GM20431 (cell line): ENCODE data around the gene ANKS1A.
"Not testable (repeated sequence)": the region's sequence is repeated elsewhere in the genome, so short reads cannot be mapped to it uniquely, and the experiment has no call there.

Source experiments
- in situ Hi-C: fragments of 300-500 bp; cut with MseI, MboI; formaldehyde crosslinking; loops from one replicate; pipeline ENCODE4 v1.15.0; 2020; ENCODE audit warnings: low sequenced_read_pairs; ENCODE audit not compliant: unreplicated experiment

Gene ANKS1A

GRCh38 chr6:35088281-35089215 lies 199.5 kb downstream of the ANKS1A start:
- in situ Hi-C loops, result no loop called here

GRCh38 chr6:35089216-35089934 lies 200.3 kb downstream of the ANKS1A start:
- in situ Hi-C loops, result no loop called here

- in situ Hi-C loops, result no loop called here
Observed at GRCh38 chr6:35089935-35090505, 201.0 kb downstream of the ANKS1A start.

GRCh38 chr6:35090734-35091133 lies 201.7 kb downstream of the ANKS1A start:
- in situ Hi-C loops, result no loop called here

DNA sequence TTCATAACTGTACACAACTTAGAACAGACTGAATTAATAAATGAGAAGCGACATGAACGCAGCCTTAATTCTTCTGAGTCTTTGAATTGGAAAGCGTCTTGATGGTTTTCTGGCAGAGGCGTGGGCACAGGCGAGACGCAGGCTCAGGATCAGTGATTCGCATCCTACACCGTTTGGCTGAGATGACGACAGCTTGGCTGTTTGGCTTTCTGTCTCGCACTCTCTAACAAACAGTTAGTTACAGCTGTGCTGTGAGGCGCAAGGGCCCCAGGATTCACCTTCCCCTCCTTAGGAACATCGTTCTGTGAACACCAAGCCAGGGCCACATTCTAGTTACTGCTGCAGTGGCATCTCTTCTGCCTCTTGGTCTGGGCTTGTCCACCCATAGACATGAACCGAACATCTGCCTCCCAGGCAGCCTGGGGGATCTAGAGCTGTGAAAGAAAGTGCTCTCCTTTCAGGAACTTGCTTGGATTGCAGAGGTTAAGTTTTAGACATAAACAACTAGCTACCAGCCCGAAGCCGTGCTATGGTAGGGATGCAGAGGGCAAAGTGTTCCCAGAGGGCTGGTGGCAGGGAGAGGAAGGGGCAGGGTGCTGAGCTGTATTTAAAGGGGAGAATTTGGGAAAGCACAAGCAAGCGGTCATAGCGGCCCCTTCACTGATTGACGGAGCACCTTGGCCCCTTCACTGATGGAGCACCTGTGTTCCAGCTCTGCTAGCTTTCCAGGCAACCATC lies 202.5 kb downstream of the ANKS1A start:
- in situ Hi-C loops, result no loop called here

- in situ Hi-C loops, result no loop called here
Observed at GRCh38 chr6:35092362-35093117, 203.5 kb downstream of the ANKS1A start.

- in situ Hi-C loops, result no loop called here
Observed at GRCh38 chr6:35093118-35093445, 204.0 kb downstream of the ANKS1A start.

GRCh38 chr6:35093783-35094182 lies 204.7 kb downstream of the ANKS1A start:
- in situ Hi-C loops, result no loop called here

- in situ Hi-C loops, result no loop called here
Observed at GRCh38 chr6:35094183-35094582, 205.1 kb downstream of the ANKS1A start.

DNA sequence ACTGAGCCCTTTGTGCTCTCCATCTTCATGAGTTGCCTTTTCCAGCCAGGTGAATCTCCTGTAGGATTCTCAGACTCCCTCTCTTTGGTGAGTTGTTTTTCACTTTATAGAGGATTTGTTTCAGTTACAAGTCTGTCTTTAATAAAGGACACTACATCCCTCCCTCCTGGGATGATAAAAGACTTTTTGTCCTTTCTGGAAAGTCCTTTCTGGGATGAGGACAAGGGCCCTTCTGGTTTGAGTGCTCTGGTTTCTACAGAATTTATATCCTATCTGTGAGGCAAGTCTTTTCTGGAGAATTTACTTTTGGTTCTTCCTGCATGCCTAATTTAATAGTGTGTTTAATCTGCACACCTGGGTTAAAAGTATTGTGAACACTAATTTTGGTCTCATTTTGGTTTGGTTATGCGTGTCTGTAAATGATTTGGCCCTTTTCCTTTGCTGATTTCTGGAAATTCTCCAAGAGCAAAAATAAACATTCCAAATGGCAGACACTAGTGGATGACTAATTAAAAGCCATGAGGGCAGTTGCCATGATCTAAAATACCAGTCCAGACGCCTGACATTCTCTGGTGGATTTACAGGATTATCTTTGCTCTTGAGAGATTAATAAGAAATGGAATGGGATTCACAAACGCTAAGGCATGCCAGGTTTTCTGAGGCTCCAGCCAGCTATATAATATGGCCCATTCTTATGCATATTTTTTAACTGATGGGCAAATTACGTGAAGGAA lies 207.2 kb downstream of the ANKS1A start:
- in situ Hi-C loops, result no loop called here

- in situ Hi-C loops, result no loop called here
Observed at GRCh38 chr6:35099116-35099515, 210.1 kb downstream of the ANKS1A start.

- in situ Hi-C loops, result no loop called here
Observed at GRCh38 chr6:35105078-35105477, 216.0 kb downstream of the ANKS1A start.

DNA sequence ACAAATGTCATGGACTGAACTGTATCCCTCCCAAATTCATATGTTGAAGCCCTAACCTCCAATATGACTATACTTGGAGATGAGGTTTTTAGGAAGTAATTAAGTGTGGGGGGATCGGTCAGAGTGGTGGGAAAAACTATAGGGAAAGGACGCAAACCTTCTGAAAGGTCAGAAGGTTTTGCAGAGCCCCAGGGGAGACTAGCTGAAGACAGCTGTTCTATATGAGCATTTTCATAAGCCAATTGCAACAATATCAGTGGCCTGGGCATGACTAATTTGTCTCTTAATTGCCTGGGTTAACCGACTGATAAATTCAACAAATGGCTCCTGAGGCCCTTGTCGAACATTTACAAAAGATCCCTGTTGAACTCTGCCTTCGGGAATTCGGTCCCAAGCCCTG lies 217.0 kb downstream of the ANKS1A start:
- in situ Hi-C loops, result not testable (repeated sequence)

DNA sequence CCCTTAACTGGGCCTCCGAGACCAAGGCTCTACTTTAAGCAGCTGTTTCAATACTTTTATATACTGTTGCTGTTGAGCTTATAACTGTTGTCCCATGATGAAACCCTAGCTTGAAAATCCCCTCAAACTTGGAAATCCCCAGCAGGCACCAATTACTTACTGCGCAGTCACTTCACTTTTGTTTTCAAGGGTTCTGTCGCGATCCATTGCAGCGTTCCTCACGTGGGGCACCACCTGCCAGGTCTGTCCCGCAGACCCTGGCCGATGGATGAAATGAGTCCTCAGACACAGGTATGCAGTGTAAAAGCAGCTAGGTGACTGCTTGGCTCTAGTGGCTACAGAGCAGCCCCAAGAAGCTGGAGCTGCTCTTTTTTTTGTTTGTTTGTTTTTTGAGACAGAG lies 218.2 kb downstream of the ANKS1A start:
- in situ Hi-C loops, result not testable (repeated sequence)

GRCh38 chr6:35107761-35108160 lies 218.7 kb downstream of the ANKS1A start:
- in situ Hi-C loops, result not testable (repeated sequence)

- in situ Hi-C loops, result no loop called here
Observed at GRCh38 chr6:35108309-35108885, 219.3 kb downstream of the ANKS1A start.

- in situ Hi-C loops, result no loop called here
Observed at GRCh38 chr6:35120746-35121145, 231.7 kb downstream of the ANKS1A start.

DNA sequence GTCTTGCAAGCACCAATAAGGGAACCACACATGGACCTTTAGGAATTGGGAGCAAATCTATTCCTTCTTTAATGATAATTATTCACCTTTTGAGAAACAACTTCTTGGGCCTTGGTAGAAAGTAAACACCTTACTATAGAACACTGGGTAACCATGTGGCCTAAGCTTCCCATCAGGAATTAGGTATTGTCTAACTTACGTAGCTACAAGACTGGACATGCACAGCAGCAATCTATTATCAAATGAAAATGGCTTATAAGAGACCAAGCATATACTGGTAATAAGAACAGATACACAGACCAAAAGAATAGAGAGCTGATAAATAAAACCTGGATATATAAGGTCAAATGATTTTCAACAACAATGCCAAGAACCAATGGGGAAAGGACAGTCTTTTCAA lies 235.3 kb downstream of the ANKS1A start:
- in situ Hi-C loops, result no loop called here

DNA sequence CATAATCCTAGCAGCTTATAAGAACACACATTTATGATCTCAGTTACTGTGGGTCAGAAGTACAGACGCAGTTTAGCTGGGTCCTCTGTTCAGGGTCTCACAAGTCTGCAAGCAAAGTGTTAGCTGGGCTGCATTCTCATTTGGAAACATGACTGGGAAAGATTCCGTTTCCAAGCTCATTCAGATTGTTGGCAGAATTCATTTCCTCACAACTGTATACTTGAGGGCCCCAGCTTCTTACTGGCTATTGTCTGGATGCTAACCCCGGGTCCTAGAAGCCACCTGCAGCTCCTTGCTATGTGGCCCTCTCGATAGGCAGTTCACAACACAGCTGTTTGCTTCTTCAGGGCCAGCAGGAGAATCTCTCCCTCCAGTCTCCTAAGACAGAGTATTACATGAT lies 239.0 kb downstream of the ANKS1A start:
- in situ Hi-C loops, result no loop called here
